Naive thymus-derived CD4-positive, alpha-beta T cell (primary cell): Measurements from ENCODE around the gene NMNAT2. TPM values are rescaled to one million over a fixed set of nuclear protein-coding genes. Genes with fewer than 3 reads are reported as not detected.

ENCODE experiments used
- ATAC-seq: fragments of 150-1000 bp; cut with Tn5 transposase; 2 replicates; pipeline ENCODE4 v1.10.0; 2021; ENCODE audit warnings: mild to moderate bottlenecking, moderate library complexity
- CTCF ChIA-PET: fragments of 350-600 bp; sonication (Branson Sonifier 250); formaldehyde crosslinking; loops from one replicate; lab custom pipeline; 2021; ENCODE audit warnings: antibody characterized with exemption; lab: Charles Lee
- POLR2A ChIA-PET: fragments of 350-600 bp; sonication (Branson Sonifier 250); formaldehyde crosslinking; loops from one replicate; lab custom pipeline; 2021; ENCODE audit warnings: antibody characterized with exemption, inconsistent platforms; lab: Charles Lee
- DNase-seq, 9 donors: peaks; one replicate each; pipeline versions ENCODE4 v3.0.0 to v3.0.0-alpha.2; 2020 to 2022; ENCODE audit warnings: mixed read lengths in 1 of 9
- H3K27ac ChIP-seq: one replicate; pipeline ENCODE4 v1.7.0; 2013; ENCODE audit warnings: mild to moderate bottlenecking, low read depth, low read length, moderate library complexity
- H3K27me3 ChIP-seq, 2 donors: one replicate each; pipeline ENCODE4 v1.7.0; 2013; ENCODE audit warnings: low read length in 2 of 2, mild to moderate bottlenecking in 2 of 2, moderate library complexity in 2 of 2; ENCODE audit not compliant: control insufficient read depth in 2 of 2, insufficient read depth in 2 of 2
- H3K36me3 ChIP-seq, 3 experiments: 1 replicate in 2 of 3; 2 replicates in 1 of 3; pipeline ENCODE4 v1.7.0; 2013; ENCODE audit warnings: low read length in 3 of 3, mild to moderate bottlenecking in 3 of 3, moderate library complexity in 1 of 3; ENCODE audit not compliant: insufficient read depth in 3 of 3, control insufficient read depth in 2 of 3
- H3K4me1 ChIP-seq, 2 donors: one replicate each; pipeline ENCODE4 v1.7.0; 2013; ENCODE audit warnings: low read length in 2 of 2, mild to moderate bottlenecking in 2 of 2, moderate library complexity in 1 of 2; ENCODE audit not compliant: control insufficient read depth in 2 of 2, insufficient read depth in 2 of 2
- H3K4me3 ChIP-seq: 2 replicates; pipeline ENCODE4 v1.7.0; 2013; ENCODE audit warnings: mild to moderate bottlenecking, low read length
- H3K9me3 ChIP-seq, 3 experiments: 1 replicate in 2 of 3; 2 replicates in 1 of 3; pipeline ENCODE4 v1.7.0; 2013; ENCODE audit warnings: low read length in 3 of 3; ENCODE audit not compliant: control insufficient read depth in 2 of 3
- H3K27ac Mint-ChIP-seq, 9 donors: one replicate each; pipeline ENCODE4 v1.8.0; 2020 to 2022; ENCODE audit warnings: mixed read lengths in 9 of 9, mild to moderate bottlenecking in 8 of 9, moderate library complexity in 5 of 9, inconsistent platforms in 2 of 9
- H3K27me3 Mint-ChIP-seq, 5 donors: one replicate each; pipeline ENCODE4 v1.8.0; 2021 to 2022; ENCODE audit warnings: mixed read lengths in 5 of 5, mild to moderate bottlenecking in 1 of 5
- H3K36me3 Mint-ChIP-seq, 5 donors: one replicate each; pipeline ENCODE4 v1.8.0; 2020 to 2022; ENCODE audit warnings: mixed read lengths in 5 of 5, mild to moderate bottlenecking in 3 of 5, inconsistent platforms in 1 of 5
- H3K4me1 Mint-ChIP-seq, 7 donors: one replicate each; pipeline ENCODE4 v1.8.0; 2020 to 2022; ENCODE audit warnings: mixed read lengths in 7 of 7, mild to moderate bottlenecking in 3 of 7, inconsistent platforms in 1 of 7
- H3K4me3 Mint-ChIP-seq, 10 donors: one replicate each; pipeline ENCODE4 v1.8.0; 2020 to 2022; ENCODE audit warnings: mild to moderate bottlenecking in 10 of 10, mixed read lengths in 10 of 10, moderate library complexity in 6 of 10, inconsistent platforms in 2 of 10
- H3K9me3 Mint-ChIP-seq, 11 donors: one replicate each; pipeline ENCODE4 v1.8.0; 2020 to 2022; ENCODE audit warnings: mixed read lengths in 11 of 11, mild to moderate bottlenecking in 4 of 11, inconsistent platforms in 1 of 11, moderate library complexity in 1 of 11
- intact Hi-C, 2 donors: fragments of 100-400 bp; cut with micrococcal nuclease; formaldehyde crosslinking; loops; one replicate each; pipeline ENCODE4 v1.15.1; 2023
- polyA plus RNA-seq, 2 donors: library from polyadenylated mRNA; unstranded; fragments of 300-500 nt; fragmentation: Illumina TruSeq; gene quantifications; one replicate each; pipeline ENCODE4 v1.2.3, GENCODE V29; 2021
- total RNA-seq, 6 experiments: library from RNA in 5 of 6; stranded (reverse) in 5 of 6; gene quantifications; 1 replicate in 5 of 6; 2 replicates in 1 of 6; pipeline ENCODE4 v1.2.3 and lab custom pipeline; 2021 to 2026

Gene NMNAT2
- total and polyA plus RNA-seq, 7 experiments from 2014 or later: 0.07 to 0.24 TPM; not detected in 5

DNA sequence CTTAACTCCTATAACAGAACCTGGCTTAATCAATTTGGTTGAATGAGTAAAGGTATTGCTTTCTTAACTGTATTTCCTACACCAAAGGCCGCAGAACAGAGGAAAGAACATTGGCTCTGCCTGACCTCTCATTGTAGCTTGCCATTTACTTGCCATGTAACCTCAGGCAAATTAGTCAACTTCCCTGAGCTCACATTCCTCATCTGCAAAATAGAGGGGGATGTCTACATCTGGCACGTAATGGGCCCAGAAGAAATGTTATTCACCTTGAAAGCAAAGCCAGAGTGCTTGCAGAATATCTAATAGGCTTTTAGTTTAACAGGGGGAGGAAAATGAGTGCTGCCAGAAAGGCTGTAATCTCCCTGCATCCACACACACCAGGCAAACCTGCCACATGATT lies 187.8 kb downstream of the NMNAT2 start:
- no peaks in the 10 kb centered on the region for H3K9me3 ChIP-seq
- Mint-ChIP-seq H3K36me3 (no peaks in the 10 kb centered on the region), H3K27me3 (peaks cover 0 to 8% (median 0%) of the 10 kb centered on the region in 5 donors), H3K9me3 (no peaks in the 10 kb centered on the region), H3K27ac (no peak overlapping the region), H3K4me3 (no peak overlapping the region), H3K4me1 (peaks cover 0 to 5% (median 0%) of the 10 kb centered on the region in 7 donors)
- POLR2A ChIA-PET: no interaction called here
- no peak overlapping the region for H3K27ac ChIP-seq
- DNase-seq (no peak), ATAC-seq (no peak)
- H3K4me3 ChIP-seq: no peak overlapping the region
- intact Hi-C loops: no loop called here
- no peaks in the 10 kb centered on the region for H3K36me3 ChIP-seq
- no peaks in the 10 kb centered on the region for H3K27me3 ChIP-seq
- no peaks in the 10 kb centered on the region for H3K4me1 ChIP-seq
- CTCF ChIA-PET: no interaction called here

DNA sequence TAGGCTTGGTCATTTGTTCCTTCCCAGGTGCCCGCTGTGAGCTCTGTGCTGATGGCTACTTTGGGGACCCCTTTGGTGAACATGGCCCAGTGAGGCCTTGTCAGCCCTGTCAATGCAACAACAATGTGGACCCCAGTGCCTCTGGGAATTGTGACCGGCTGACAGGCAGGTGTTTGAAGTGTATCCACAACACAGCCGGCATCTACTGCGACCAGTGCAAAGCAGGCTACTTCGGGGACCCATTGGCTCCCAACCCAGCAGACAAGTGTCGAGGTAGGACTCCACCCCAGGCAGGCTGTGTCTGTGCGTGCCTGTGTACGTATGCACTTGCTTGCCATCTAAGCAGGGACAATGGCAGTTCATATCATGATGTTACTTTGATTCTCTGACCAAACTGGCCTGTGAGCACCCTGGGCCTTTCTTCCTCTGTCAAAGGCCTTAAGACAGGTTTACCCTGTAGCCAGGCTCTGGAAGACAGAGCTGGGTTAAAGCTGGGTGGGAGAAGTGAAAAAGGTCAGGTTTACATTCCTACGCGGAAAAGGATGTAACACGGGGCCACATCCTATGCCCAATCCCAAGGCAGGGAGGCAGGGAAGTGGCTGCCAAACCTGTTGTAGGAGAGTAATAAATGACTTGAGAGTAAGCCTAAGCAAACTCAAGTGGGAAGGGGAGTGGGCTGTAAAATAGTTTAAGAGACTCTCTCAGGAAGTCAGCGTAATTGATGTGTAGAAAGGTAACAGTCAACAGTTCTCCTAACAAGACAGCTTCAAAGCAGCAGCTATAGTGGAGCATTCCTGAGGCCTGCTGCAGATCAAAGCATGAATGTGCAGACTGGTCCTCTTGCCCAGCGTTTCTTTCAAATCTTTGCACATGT lies 189.6 kb downstream of the NMNAT2 start:
- H3K9me3 Mint-ChIP-seq: no peaks in the 10 kb centered on the region

DNA sequence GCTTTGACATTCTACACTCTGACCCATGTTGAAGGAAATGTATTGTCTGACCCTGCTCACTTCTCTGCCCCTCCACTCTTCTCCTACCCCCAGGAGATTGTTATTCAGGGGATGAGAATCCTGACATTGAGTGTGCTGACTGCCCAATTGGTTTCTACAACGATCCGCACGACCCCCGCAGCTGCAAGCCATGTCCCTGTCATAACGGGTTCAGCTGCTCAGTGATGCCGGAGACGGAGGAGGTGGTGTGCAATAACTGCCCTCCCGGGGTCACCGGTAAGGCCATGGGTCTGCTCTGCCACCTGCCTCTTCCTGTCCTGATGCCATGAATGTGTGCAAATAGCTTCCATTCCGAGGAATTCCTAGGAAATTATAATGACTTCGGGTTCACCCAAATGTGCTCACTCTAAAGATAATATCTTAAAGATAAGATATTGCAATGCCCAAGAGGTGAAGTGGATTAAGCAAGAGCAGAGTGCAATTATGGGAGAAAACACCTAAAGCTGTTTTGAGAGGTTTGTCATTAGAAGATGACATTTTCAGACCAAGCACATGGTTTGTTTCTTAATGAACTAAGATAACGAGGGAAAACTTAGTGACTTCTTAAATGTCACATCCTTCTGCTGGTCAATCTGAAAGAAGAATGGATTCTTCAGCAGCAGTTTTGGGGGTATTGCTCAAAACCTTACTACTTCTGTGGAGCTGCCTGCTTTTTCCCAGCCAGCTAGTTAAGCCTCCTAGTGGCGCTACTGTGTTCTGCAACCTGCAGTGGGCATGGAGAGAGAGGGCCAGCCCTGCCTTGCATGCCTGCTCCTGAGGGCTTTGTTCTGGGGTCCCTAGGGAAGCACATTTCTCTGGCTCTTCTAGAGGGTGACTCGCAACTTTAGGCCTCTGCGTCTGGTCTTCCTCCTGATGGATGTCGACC lies 190.5 kb downstream of the NMNAT2 start:
- Histone ChIP-seq H3K4me1 (no peaks in the 10 kb centered on the region), H3K36me3 (no peaks in the 10 kb centered on the region), H3K27ac (no peak overlapping the region), H3K9me3 (no peaks in the 10 kb centered on the region), H3K4me3 (no peak overlapping the region), H3K27me3 (no peaks in the 10 kb centered on the region)
- DNase-seq (peak in 5 of 9 donors; percentile 30 to 56 (median 34)), ATAC-seq (peak; percentile 52)
- H3K4me1 Mint-ChIP-seq: peaks cover 0 to 5% (median 0%) of the 10 kb centered on the region in 7 donors
- H3K27ac Mint-ChIP-seq: no peak overlapping the region
- CTCF ChIA-PET: interaction anchor here (0.8 to 1.0 kb wide), 3 partner anchors 18 to 69 kb away, joined by 3 read pairs; no protein-coding TSS in a partner anchor
- no peaks in the 10 kb centered on the region for H3K9me3 Mint-ChIP-seq
- intact Hi-C loops: loop anchor here (1.0 to 5.0 kb wide), 3 partner anchors 55 to 265 kb away; no protein-coding TSS in a partner anchor
- H3K4me3 Mint-ChIP-seq: no peak overlapping the region
- H3K36me3 Mint-ChIP-seq: no peaks in the 10 kb centered on the region
- POLR2A ChIA-PET: no interaction called here
- H3K27me3 Mint-ChIP-seq: peaks cover 0 to 6% (median 0%) of the 10 kb centered on the region in 5 donors

More for the DNA sequence above, 189.6 kb downstream of the NMNAT2 start:
- H3K27me3 ChIP-seq: no peaks in the 10 kb centered on the region
- H3K9me3 ChIP-seq: no peaks in the 10 kb centered on the region
- ChIA-PET POLR2A (interaction anchor here (0.6 kb wide), 1 partner anchor 375 kb away, joined by 3 read pairs; no protein-coding TSS in a partner anchor), CTCF (interaction anchor here (0.8 kb wide), 2 partner anchors 19 to 70 kb away, joined by 3 read pairs; no protein-coding TSS in a partner anchor)
- ATAC-seq: no peak
- Mint-ChIP-seq H3K4me3 (no peak overlapping the region), H3K4me1 (peaks cover 0 to 5% (median 0%) of the 10 kb centered on the region in 7 donors), H3K27me3 (peaks cover 0 to 6% (median 0%) of the 10 kb centered on the region in 5 donors), H3K27ac (no peak overlapping the region), H3K36me3 (no peaks in the 10 kb centered on the region)
- no peaks in the 10 kb centered on the region for H3K4me1 ChIP-seq
- no peak overlapping the region for H3K27ac ChIP-seq
- no peak for DNase-seq
- H3K36me3 ChIP-seq: no peaks in the 10 kb centered on the region
- no peak overlapping the region for H3K4me3 ChIP-seq
- intact Hi-C loops: loop anchor here (1.0 to 5.0 kb wide), 3 partner anchors 56 to 266 kb away; no protein-coding TSS in a partner anchor

DNA sequence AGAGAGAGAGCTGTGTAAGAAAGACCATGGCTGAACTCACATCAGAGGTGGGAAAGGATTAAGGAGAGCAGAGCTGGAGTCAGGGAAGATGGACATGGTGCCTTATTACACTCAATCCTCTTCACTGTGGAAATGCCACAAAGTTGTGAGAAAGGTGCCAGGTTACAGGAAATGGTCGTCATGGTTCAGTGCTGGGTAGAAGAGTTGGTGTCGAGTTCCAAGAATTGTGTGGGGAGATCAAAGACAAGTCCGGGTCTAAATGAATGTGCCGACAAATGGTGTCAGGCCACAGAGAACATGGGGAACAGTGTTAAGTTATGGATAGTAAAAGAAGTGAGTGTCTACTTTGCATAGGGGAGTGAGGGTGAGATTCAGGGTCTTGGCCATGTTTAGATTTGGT lies 191.2 kb downstream of the NMNAT2 start:
- Histone ChIP-seq H3K4me3 (no peak overlapping the region), H3K27me3 (no peaks in the 10 kb centered on the region), H3K4me1 (no peaks in the 10 kb centered on the region), H3K36me3 (no peaks in the 10 kb centered on the region), H3K27ac (no peak overlapping the region), H3K9me3 (no peaks in the 10 kb centered on the region)
- no peak for DNase-seq
- Mint-ChIP-seq H3K27ac (no peak overlapping the region), H3K4me1 (peaks cover 0 to 5% (median 0%) of the 10 kb centered on the region in 7 donors), H3K4me3 (no peak overlapping the region), H3K36me3 (no peaks in the 10 kb centered on the region), H3K27me3 (peaks cover 0 to 6% (median 2%) of the 10 kb centered on the region in 5 donors), H3K9me3 (no peaks in the 10 kb centered on the region)
- CTCF ChIA-PET: interaction anchor here (1.0 kb wide), 1 partner anchor 55 kb away, joined by 3 read pairs; no protein-coding TSS in a partner anchor
- POLR2A ChIA-PET: no interaction called here
- ATAC-seq: no peak
- intact Hi-C loops: loop anchor here (5.0 kb wide), 2 partner anchors 55 to 265 kb away; no protein-coding TSS in a partner anchor

DNA sequence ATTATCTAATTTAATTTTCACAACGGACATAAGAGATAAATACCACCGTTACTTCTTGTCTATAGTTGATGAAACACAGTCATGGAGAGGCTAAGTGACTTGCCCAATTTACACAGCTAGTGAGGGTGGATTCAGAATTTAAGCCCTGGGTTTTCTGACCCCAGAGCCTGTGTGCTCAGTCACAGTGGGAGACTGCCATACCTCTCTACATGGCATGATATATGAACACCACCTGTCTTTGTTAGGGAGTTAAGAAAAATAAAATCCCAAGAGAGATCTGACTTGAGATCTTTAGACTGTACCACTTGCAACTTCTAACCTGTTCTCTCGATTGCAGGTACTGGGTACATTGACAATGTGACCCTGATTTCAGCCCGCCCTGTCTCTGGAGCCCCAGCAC lies 191.8 kb downstream of the NMNAT2 start:
- no peaks in the 10 kb centered on the region for H3K27me3 ChIP-seq
- Mint-ChIP-seq H3K27ac (no peak overlapping the region), H3K36me3 (no peaks in the 10 kb centered on the region), H3K9me3 (no peaks in the 10 kb centered on the region), H3K4me1 (peaks cover 0 to 5% (median 0%) of the 10 kb centered on the region in 7 donors), H3K4me3 (no peak overlapping the region), H3K27me3 (peaks cover 0 to 6% (median 2%) of the 10 kb centered on the region in 5 donors)
- no peak for DNase-seq
- H3K36me3 ChIP-seq: no peaks in the 10 kb centered on the region
- no peak overlapping the region for H3K27ac ChIP-seq
- H3K4me3 ChIP-seq: no peak overlapping the region
- H3K4me1 ChIP-seq: no peaks in the 10 kb centered on the region
- intact Hi-C loops: loop anchor here (5.0 kb wide), 2 partner anchors 54 to 264 kb away; no protein-coding TSS in a partner anchor
- ChIA-PET CTCF (no interaction called here), POLR2A (no interaction called here)
- H3K9me3 ChIP-seq: no peaks in the 10 kb centered on the region
- no peak for ATAC-seq

DNA sequence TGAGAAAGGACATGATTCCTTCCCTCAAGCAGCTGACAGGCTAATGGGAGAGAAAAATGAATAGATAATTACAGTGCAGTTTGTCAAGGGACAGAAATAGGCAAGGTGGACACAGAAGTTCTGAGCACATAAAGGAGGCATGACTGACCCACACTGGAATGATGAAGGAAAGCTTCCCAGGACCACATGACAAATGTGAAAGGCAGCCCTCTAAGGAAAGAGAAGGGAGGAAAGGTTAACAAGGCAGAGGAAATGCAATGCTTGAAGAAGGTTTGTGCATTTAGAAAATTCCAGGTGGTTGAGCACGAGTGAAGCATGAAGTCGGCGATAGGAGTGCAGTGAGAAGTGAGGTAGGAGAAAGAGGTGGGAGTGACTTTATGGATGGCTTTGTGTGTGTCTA lies 194.7 kb downstream of the NMNAT2 start:
- Histone ChIP-seq H3K27ac (no peak overlapping the region), H3K36me3 (no peaks in the 10 kb centered on the region), H3K9me3 (no peaks in the 10 kb centered on the region), H3K27me3 (no peaks in the 10 kb centered on the region), H3K4me3 (no peak overlapping the region), H3K4me1 (peaks cover 0 to 15% of the 10 kb centered on the region in 2 donors)
- Mint-ChIP-seq H3K9me3 (peaks cover 0 to 1% (median 0%) of the 10 kb centered on the region in 11 donors), H3K27me3 (peaks cover 0 to 6% (median 2%) of the 10 kb centered on the region in 5 donors), H3K4me3 (no peak overlapping the region), H3K36me3 (no peaks in the 10 kb centered on the region), H3K4me1 (peaks cover 12 to 25% (median 21%) of the 10 kb centered on the region in 7 donors), H3K27ac (no peak overlapping the region)
- ATAC-seq (no peak), DNase-seq (no peak)
- intact Hi-C loops: no loop called here
- ChIA-PET CTCF (no interaction called here), POLR2A (no interaction called here)
